ENCODE results near the gene SCAF1.

The SCAF1 gene

DNA sequence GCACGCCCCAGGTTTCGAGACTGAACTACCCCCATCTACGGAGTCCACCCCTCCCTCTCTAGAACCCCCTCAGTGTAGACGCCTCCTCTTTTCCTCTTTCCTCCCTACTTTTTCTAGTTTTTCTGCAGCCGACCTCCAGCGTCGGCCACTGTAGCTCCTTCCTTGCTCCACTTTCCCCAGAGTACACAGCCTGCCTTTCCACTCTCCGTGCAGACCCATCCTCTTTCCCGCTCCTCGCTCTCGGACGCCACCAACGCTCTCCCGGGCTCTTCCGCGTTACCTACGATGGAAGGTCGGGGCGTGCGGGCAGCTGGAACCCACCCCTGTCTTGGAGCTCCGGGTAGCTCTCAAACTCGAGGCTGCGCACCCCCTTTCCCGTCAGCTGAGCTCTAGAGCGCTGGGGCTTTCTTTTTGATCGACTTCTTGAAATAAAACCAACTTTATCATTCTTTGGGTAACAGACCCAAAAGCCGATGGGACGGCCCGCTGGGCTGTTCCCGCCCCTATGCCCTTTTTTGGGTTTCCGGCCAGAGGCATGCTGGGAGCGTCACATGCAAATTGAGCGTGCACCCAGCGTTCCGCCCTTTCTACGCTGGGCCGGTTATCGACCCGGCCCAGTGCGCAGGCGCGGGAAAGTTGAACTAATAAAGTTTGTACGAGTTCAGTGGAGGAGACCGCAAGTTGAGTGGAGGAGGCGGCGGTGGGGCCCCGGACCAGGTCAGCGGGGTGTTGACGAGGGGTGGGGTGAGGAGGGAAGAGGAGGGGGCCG is 23.5 kb downstream of the SCAF1 start, which contains the start of the genes BCL2L12 and IRF3:
Gene BCL2L12, plus strand, starts transcription at position 583 of the 769 bp plus-strand sequence. CDS start 760 bp downstream, outside the sequence.
Gene IRF3, minus strand, starts transcription at position 507 of the 769 bp plus-strand sequence. CDS start 1,019 bp downstream, outside the sequence.
- peak; percentile 36 for DNase-seq

GRCh38 chr19:49666120-49666444 is 24.1 kb downstream of the SCAF1 start:
- no peak for DNase-seq

DNA sequence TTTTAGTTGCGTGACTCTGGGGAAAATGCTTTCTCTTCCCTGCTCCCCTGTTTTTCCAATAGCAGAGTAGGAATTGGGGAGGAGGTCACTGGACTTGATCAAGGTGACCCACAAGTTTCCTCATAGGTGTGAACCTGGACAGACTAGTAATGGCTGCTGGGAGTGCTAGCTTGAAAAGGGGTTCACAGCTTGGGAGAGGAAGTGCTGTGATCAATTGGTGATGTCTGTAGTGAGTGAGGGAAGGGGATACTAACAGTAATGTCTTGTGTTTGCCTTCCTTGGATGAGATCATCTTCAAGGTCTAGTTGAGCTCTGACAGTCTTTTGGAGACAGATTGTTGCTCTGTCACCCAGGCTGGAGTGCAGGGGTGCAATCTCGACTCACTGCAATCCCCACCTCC is 25.5 kb downstream of the SCAF1 start:
- no peak for DNase-seq

DNA sequence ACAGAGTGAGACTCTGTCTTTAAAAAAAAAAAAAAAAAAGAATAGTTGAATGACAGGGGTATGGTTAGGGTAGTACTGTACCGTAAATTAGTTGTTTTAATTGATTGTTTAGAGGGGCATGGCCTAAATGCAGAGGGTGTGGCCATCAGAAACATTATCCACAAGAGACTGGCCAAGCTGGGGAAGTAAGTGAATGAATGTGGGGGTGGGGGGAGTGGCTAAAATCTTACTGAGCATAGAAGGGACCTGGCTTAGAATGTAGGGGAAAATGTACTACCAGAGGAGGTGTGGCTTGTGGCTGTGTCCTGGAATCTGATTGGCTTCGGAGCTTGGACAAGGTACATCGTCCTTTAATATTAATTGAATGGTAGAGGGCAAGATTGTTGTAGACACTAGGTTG is 27.5 kb downstream of the SCAF1 start:
- no peak for DNase-seq

- no peak for DNase-seq
Measured at GRCh38 chr19:49672131-49672919, 30.3 kb downstream of the SCAF1 start.

DNA sequence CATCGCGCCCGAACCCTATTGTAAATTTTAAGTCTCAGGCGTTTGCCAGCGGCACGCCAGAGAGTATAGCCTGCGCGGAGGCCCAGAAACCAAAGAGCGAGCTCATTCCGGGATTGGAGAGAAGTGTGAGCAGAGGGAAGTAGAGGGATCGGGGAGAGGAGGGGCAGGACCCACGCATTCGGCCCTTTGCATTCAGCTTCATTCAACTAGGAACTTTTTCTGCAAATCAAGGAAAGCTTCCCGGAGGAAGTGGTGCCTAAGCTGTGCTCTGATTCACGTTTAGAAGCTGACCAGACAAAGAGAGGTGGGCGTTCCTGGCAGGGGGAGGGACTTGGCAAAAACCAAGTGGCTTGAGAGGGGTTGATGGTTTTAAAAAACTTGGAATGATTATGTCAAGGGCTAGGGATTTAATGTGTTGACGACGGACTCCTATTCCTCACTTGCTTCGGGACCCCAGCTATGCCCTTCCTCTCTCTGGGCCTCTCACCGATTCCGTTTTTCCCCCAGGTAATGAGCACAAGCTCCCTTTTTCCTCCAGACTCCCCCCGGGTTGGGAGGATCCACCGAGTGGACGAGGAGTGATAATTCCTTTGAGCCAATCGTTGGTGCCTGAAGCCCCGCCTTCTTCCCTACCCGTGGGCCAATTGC is 34.3 kb downstream of the SCAF1 start:
- DNase-seq = peak; percentile 75

GRCh38 chr19:49676784-49677230 is 34.8 kb downstream of the SCAF1 start:
- DNase-seq = peak; percentile 98

DNA sequence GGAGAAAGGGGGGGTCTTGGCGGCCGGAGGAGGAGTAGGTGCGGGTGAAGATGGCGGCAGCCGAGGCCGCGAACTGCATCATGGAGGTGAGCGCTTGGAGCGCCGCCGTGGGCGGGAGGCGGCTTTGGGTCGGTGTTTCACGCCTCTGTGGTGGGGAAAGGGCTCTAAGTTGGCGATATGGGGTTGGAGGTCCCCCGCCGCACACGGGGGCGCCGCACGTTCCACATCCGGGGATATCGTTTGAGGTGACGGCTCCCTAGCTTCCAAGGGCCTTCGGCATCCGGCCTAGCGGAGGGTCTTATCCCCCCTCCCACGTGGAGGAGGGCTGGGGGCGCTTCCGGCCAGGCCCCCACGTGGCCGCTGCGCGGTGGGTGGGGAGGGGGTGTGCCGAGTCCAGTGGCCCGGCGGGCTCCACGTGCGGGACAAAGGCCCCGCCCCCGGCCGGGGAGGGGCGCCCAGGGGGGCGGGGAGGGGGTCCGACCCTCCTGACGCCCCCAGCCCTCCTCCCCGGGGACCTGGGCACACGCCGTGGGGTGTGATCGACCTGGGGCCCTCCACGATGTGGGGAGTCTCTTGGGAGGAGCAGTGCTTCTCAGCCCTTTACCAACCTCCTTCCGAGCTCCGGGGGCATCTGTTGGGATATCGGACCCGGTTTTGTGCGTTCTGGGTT is 35.4 kb downstream of the SCAF1 start, which contains the start of gene PRMT1:
Gene PRMT1, plus strand, starts transcription at position 41 of the 670 bp plus-strand sequence. Its CDS starts 10 bp downstream, at position 51.
- no peak for DNase-seq

- no peak for DNase-seq
Measured at GRCh38 chr19:49677901-49678674, 36.1 kb downstream of the SCAF1 start.

DNA sequence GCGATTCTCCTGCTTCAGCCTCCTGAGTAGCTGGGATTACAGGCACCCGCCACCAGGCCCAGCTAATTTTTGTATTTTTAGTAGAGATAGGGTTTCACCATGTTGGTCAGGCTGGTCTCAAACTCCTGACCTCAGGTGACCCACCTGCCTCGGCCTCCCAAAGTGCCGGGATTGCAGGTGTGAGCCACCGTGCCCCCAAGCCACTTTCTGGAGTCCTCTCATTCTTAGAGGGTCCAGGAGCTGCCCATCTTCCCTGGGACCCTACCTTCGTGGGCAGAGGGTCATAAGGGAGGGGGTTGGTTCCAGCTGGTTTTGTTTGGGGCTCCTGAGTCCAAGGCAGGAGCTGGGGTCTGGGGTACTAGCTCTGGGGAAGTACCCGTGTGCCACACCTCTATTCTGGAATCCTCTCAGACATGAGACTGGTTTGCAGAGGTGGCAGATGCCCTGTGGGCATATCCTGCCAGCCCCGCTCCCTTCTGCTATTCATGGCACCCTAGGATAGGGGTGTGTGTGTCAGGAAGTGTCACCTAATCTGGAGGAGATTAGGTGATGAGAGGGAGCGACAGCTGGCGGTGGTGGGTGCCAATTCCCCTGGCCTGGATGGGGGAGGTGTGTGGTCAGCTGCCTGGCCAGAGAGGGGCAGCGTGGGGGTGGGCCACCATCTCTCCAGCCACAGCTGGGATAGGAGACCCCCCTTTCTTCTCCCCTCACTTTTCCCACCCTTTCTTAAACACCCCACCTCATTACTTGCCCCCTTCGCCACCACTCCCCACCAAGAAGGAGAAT is 37.2 kb downstream of the SCAF1 start:
- DNase-seq = no peak

GRCh38 chr19:49679771-49680413 is 37.9 kb downstream of the SCAF1 start:
- no peak for DNase-seq

DNA sequence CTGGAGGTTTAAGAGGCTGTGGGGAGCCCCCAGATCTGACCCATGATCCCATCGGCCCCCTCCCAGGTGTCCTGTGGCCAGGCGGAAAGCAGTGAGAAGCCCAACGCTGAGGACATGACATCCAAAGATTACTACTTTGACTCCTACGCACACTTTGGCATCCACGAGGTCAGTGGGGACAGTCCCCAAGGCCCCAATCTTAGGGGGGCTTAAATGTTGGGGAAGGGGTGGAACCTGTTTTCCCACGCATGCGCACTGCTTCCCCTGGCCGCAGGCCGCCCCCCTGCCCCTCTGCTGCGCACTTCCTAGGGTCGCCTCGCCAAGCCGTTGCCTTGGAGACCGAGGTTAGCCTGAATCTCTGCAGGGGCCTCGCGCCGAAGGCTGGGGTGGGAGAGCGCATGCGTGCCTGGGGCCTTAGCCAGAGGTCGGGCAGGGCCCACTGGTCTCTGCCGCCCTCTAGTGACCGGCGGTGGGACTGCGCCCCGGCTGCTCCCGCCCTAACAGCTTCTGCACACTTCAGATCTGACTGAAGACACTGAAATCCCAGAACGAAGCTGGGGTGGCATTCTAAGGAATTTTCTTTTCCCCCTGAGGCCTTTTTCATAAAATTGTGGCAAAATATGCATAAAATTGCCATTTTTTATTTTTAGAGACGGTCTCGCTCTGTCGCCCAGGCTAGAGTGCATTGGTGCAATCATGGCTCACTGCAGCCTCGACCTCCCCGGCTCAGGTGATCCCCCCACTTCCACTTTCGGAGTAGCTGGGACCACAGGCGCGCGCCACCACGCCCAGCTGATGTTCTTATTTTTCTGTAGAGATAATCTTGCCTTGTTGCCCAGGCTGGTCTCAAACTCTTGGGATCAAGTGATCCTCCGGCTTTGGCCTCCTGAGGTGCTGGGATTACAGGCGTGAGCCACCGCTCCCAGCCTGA is 38.7 kb downstream of the SCAF1 start:
- peak; percentile 21 for DNase-seq

DNA sequence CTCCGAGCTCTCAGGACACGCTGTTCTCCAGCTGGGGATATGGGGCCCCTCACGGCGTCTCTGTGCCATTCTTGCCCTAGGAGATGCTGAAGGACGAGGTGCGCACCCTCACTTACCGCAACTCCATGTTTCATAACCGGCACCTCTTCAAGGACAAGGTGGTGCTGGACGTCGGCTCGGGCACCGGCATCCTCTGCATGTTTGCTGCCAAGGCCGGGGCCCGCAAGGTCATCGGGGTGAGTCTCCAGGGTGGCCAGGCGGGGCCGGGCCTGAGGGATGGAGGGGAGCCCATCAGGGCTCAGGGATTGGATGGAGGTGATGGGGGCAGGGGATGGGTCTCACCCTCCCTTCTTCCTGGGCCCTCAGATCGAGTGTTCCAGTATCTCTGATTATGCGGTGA is 39.8 kb downstream of the SCAF1 start:
- DNase-seq = no peak

DNA sequence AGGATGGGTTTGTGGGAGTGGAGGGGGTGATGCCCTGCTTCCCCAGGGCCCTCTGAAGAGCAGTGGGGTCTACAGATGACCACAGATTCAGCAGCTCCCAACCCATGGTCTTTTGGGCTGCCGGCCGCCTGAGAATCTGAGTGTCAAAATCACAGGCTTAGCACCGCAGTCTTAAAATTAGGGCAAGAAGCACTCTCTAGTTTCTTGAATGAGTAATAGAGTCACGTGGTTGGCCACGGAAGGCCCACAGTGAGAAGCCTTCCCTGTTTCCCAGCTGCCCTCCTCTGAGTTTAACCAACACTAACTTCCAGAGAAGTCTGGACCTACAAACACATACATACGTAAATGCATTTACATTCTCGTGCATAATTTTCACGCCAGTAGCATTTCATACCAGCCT is 40.3 kb downstream of the SCAF1 start:
- no peak for DNase-seq

GRCh38 chr19:49683814-49684250 is 41.8 kb downstream of the SCAF1 start:
- DNase-seq = no peak

DNA sequence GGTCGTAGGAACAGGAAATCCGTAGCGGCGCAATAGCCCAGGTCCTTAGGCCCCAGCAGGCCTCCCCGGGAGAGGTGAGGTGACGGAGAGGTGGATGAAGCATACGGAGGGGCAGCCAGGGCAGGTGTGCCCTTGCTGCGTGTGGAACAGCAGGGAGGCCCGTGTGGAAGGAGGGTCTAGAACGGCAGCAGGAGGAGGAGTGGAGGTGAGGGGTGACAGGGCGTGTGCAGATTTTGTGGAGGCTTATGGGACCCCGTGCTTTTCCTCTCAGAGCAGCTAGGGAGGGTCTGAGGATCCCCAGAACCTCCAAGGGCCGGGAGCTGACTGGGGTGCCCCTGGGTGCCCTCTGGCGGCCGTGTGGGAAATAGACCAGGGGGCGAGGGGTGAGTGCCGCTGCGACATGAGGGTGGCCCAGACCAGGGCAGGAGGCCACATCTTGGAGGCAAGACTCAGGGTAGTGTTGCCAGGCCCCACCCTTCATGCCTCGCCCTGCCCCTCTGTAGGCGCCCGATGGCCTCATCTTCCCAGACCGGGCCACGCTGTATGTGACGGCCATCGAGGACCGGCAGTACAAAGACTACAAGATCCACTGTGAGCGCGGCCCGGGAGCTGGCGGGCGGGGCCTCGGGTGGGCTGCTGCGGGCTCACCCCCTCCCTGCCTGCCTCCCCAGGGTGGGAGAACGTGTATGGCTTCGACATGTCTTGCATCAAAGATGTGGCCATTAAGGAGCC is 42.4 kb downstream of the SCAF1 start:
- DNase-seq = no peak

DNA sequence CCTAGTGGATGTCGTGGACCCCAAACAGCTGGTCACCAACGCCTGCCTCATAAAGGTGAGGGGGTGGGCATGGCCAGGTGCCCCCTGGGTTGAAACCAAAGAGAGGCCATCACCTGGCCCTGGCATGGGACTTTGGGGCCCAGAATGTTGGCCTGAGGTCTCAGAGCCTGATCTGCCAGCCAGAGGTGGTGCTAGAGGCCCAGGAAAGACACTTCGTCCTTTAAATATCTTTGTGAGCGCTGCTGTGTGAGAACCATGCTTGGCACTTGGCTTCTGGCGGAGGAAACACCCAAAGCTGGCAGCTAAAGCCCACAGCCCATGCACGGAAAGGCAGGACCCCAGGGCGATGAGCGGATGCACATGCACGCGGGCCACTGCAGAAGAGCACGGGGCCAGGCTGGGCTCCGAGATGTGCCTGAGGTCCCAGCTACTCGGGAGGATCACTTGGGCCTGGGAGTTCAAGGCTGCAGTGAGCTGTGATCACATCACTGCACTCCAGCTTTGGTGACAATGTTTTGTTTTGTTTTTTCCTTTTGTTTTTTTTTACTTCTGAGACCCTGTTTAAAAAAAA is 43.1 kb downstream of the SCAF1 start:
- no peak for DNase-seq

DNA sequence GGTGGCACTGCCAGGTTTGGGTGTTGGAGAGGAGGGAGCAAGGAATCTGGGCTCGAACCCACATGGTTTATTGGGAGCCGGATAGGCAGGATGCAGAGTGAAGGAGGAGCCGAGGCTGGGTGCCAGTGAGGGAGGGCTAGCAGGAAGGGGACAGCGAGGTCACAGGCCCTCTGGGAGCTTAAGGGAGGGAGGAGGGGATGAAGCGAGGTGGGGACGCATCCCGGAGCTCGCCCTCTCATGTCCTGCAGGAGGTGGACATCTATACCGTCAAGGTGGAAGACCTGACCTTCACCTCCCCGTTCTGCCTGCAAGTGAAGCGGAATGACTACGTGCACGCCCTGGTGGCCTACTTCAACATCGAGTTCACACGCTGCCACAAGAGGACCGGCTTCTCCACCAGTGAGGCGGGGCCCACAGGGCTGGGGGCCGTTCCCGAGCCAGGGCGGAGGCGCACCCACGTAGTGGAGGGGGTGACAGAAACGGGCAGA is 43.9 kb downstream of the SCAF1 start:
- DNase-seq = no peak
